HG03378 (cell line): Measurements from ENCODE around the gene CTNNA3.

Source experiments
- ATAC-seq: cut with Tn5 transposase; IDR thresholded peaks from one replicate; pipeline ENCODE4 v1.9.1; 2021; ENCODE audit warnings: mild to moderate bottlenecking, moderate library complexity; ENCODE audit not compliant: unreplicated experiment

The CTNNA3 gene

GRCh38 chr10:66782144-66782543, 913.9 kb downstream of the CTNNA3 start:
- ATAC-seq, result no peak

GRCh38 chr10:66780796-66781195, 915.2 kb downstream of the CTNNA3 start:
- no peak for ATAC-seq

- no peak for ATAC-seq
Observed at GRCh38 chr10:66778351-66778750, 917.6 kb downstream of the CTNNA3 start.

GRCh38 chr10:66777665-66778064, 918.3 kb downstream of the CTNNA3 start:
- no peak for ATAC-seq

- ATAC-seq, result no peak
Observed at GRCh38 chr10:66773472-66773817, 922.5 kb downstream of the CTNNA3 start.

- no peak for ATAC-seq
Observed at GRCh38 chr10:66772548-66773471, 923.2 kb downstream of the CTNNA3 start.

GRCh38 chr10:66767707-66768106, 928.3 kb downstream of the CTNNA3 start:
- no peak for ATAC-seq

GRCh38 chr10:66762218-66762729, 933.7 kb downstream of the CTNNA3 start:
- ATAC-seq, result no peak

- no peak for ATAC-seq
Observed at GRCh38 chr10:66760941-66761340, 935.1 kb downstream of the CTNNA3 start.

- no peak for ATAC-seq
Observed at GRCh38 chr10:66755474-66755873, 940.5 kb downstream of the CTNNA3 start.

- no peak for ATAC-seq
Observed at GRCh38 chr10:66752714-66753113, 943.3 kb downstream of the CTNNA3 start.

- ATAC-seq, result no peak
Observed at GRCh38 chr10:66748217-66748616, 947.8 kb downstream of the CTNNA3 start.

GRCh38 chr10:66747451-66747850, 948.5 kb downstream of the CTNNA3 start:
- no peak for ATAC-seq

GRCh38 chr10:66746711-66747110, 949.3 kb downstream of the CTNNA3 start:
- no peak for ATAC-seq

- no peak for ATAC-seq
Observed at GRCh38 chr10:66746246-66746645, 949.7 kb downstream of the CTNNA3 start.

GRCh38 chr10:66744915-66745314, 951.1 kb downstream of the CTNNA3 start:
- no peak for ATAC-seq

GRCh38 chr10:66737241-66737640, 958.8 kb downstream of the CTNNA3 start:
- ATAC-seq, result no peak

- no peak for ATAC-seq
Observed at GRCh38 chr10:66723608-66724400, 972.2 kb downstream of the CTNNA3 start.

- ATAC-seq, result no peak
Observed at GRCh38 chr10:66719483-66719882, 976.5 kb downstream of the CTNNA3 start.

- ATAC-seq, result no peak
Observed at GRCh38 chr10:66717231-66717981, 978.6 kb downstream of the CTNNA3 start.

GRCh38 chr10:66714741-66715140, 981.3 kb downstream of the CTNNA3 start:
- no peak for ATAC-seq
